Hematopoietic multipotent progenitor cell treated with erythropoietin and hydrocortisone succinate and interleukin-3 and kit ligand, for 15 days (in vitro differentiated cells): ENCODE results near the gene BTNL9.
"Not testable (repeated sequence)": the region's sequence is repeated elsewhere in the genome, so short reads cannot be mapped to it uniquely, and the experiment has no call there.

ENCODE experiments used
- DNase-seq: peaks from one replicate; pipeline ENCODE4 v3.0.0-alpha.2; 2015; ENCODE audit warnings: low spot score

BTNL9 gene

GRCh38 chr5:181061645-181062044 is 21.6 kb downstream of the BTNL9 start:
- no peak for DNase-seq

- no peak for DNase-seq
Measured at GRCh38 chr5:181062631-181063030, 22.6 kb downstream of the BTNL9 start.

GRCh38 chr5:181063514-181063913 is 23.4 kb downstream of the BTNL9 start:
- no peak for DNase-seq

GRCh38 chr5:181064987-181065386 is 24.9 kb downstream of the BTNL9 start:
- DNase-seq = no peak

GRCh38 chr5:181069767-181070491 is 29.9 kb downstream of the BTNL9 start:
- no peak for DNase-seq

- no peak for DNase-seq
Measured at GRCh38 chr5:181070523-181070922, 30.5 kb downstream of the BTNL9 start.

- no peak for DNase-seq
Measured at GRCh38 chr5:181071257-181071656, 31.2 kb downstream of the BTNL9 start.

GRCh38 chr5:181076920-181077319 is 36.9 kb downstream of the BTNL9 start:
- DNase-seq = no peak

GRCh38 chr5:181081989-181082388 is 41.9 kb downstream of the BTNL9 start:
- no peak for DNase-seq

- no peak for DNase-seq
Measured at GRCh38 chr5:181084621-181085195, 44.6 kb downstream of the BTNL9 start.

- no peak for DNase-seq
Measured at GRCh38 chr5:181086026-181086883, 46.2 kb downstream of the BTNL9 start.

GRCh38 chr5:181086884-181087205 is 46.8 kb downstream of the BTNL9 start:
- no peak for DNase-seq

GRCh38 chr5:181087309-181087708 is 47.2 kb downstream of the BTNL9 start:
- no peak for DNase-seq

- DNase-seq = peak; percentile 33
Measured at GRCh38 chr5:181088289-181088688, 48.2 kb downstream of the BTNL9 start.

GRCh38 chr5:181092428-181092827 is 52.4 kb downstream of the BTNL9 start:
- no peak for DNase-seq

GRCh38 chr5:181095162-181095561 is 55.1 kb downstream of the BTNL9 start:
- not testable (repeated sequence) for DNase-seq

- not testable (repeated sequence) for DNase-seq
Measured at GRCh38 chr5:181096721-181097382, 56.8 kb downstream of the BTNL9 start.

GRCh38 chr5:181097383-181097753 is 57.3 kb downstream of the BTNL9 start:
- not testable (repeated sequence) for DNase-seq

- DNase-seq = not testable (repeated sequence)
Measured at GRCh38 chr5:181097759-181098491, 57.9 kb downstream of the BTNL9 start.

GRCh38 chr5:181098762-181099601 is 58.9 kb downstream of the BTNL9 start:
- no peak for DNase-seq

- no peak for DNase-seq
Measured at GRCh38 chr5:181099602-181100086, 59.6 kb downstream of the BTNL9 start.
